GM06990 (cell line): Measurements from ENCODE around the gene MYL5.

Experiments used
- DNase-seq: peaks from one replicate; pipeline ENCODE4 v3.0.0-alpha.2; 2011; ENCODE audit not compliant: insufficient read length; ENCODE audit errors: extremely low read depth
- H3K27me3 ChIP-seq: replicated peaks from 2 replicates; pipeline ENCODE4 v1.6.0; 2011; ENCODE audit warnings: low read length; ENCODE audit not compliant: control insufficient read depth, insufficient read depth
- H3K36me3 ChIP-seq: 2 replicates; pipeline ENCODE4 v1.5.1; 2011; ENCODE audit warnings: low read length; ENCODE audit not compliant: control insufficient read depth, insufficient read depth
- H3K4me3 ChIP-seq: replicated peaks from 2 replicates; pipeline ENCODE4 v1.5.1; 2011; ENCODE audit warnings: low read depth, mild to moderate bottlenecking, control low read depth, low read length
- CTCF ChIP-seq: IDR thresholded peaks from 2 replicates; pipeline ENCODE4 v1.5.1; 2011; ENCODE audit warnings: low read length, control low read depth, mild to moderate bottlenecking, inconsistent platforms; ENCODE audit not compliant: insufficient read depth, poor library complexity, severe bottlenecking

The MYL5 gene

GRCh38 chr4:651884-652642 lies 22.3 kb upstream of the MYL5 start:
- TF ChIP-seq CTCF, result no peak
- Histone ChIP-seq H3K36me3 (no peaks in the 10 kb centered on the region), H3K27me3 (no peaks in the 10 kb centered on the region), H3K4me3 (no peak overlapping the region)
- no peak for DNase-seq

DNA sequence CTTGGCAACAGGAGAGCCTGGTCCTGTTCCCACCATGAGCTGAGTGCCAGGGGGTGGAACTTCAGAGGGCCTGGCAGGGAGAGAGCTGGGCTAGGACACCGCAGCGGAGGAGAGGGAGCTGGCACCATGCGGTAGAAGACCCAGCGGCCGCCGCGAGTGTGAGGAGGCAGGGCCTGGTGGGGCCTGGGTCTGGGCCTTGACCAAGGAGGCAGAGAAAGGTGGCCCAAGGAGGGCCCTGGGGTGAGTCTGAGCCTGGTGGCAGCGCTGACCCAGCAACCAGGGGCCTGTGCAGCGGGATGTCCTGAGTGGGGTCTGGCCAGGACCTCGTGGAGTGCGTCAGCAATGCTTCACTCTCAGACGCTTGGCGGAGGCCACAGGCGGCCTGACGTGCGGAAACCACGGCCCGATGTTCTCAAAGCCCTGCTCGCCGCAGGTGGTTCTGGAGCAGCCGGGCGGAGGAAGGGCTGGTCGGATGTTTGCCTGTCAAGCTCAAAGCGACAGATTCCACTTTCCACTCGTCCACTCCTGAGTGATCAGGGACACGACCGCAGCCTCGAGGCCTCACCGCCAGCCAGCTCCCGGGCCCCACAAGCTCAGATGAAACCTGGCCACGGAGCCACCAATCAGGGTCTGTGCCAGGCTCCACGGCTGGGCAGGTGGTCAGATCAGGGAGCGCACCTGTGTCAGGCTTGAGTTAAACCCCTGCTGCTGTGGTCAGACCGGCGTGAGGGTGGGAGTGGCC lies 21.1 kb upstream of the MYL5 start:
- DNase-seq, result no peak
- Histone ChIP-seq H3K4me3 (no peak overlapping the region), H3K27me3 (no peaks in the 10 kb centered on the region), H3K36me3 (no peaks in the 10 kb centered on the region)
- TF ChIP-seq CTCF, result no peak

DNA sequence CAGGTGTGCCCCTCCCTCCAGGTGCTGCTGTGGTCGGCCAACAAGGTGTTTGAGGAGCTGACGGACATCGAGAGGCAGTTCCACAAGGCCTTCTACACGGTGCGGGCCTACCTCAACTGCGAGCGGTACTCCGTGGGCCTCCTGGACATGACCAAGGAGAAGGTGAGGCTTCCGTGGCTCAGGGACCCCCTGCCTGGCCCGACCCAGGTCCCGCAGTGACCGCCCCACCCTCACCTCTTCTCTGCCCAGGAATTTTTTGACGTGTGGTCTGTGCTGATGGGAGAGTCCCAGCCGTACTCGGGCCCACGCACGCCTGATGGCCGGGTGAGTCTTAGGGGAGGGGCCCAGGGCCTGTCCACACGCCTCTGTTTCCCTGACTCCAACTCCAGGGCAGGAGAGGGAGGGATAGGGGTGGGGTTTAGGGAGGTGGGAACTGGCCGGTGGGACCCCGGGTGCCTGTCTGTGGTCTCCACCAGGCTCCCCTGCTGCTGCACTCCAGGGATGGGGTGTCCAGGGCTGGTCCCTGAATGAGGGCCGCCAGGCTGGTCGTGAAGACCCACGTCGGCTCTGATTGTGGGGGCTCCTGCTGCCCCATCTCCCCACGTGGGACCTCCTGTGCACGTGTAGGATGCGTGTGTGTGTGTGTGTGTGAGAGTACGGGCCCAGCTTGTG lies 20.4 kb upstream of the MYL5 start:
- DNase-seq, result no peak
- Histone ChIP-seq H3K36me3 (no peaks in the 10 kb centered on the region), H3K4me3 (no peak overlapping the region), H3K27me3 (no peaks in the 10 kb centered on the region)
- no peak for TF ChIP-seq CTCF

GRCh38 chr4:654503-654845 lies 19.9 kb upstream of the MYL5 start:
- no peak for DNase-seq
- TF ChIP-seq CTCF, result no peak
- H3K27me3 ChIP-seq, result no peaks in the 10 kb centered on the region
- no peaks in the 10 kb centered on the region for H3K36me3 ChIP-seq
- no peak overlapping the region for H3K4me3 ChIP-seq

- Histone ChIP-seq H3K36me3 (no peaks in the 10 kb centered on the region), H3K4me3 (no peak overlapping the region), H3K27me3 (no peaks in the 10 kb centered on the region)
- no peak for TF ChIP-seq CTCF
- no peak for DNase-seq
These were observed 19.4 kb upstream of the MYL5 start for GRCh38 chr4:654871-655463.
